Germinal center (tissue), 1 donor: ENCODE data around the gene SYF2.

ENCODE experiments used
- DNase-seq: peaks from one replicate; pipeline ENCODE4 v3.0.0; 2012; ENCODE audit warnings: mixed read lengths, low spot score

SYF2 gene

DNA sequence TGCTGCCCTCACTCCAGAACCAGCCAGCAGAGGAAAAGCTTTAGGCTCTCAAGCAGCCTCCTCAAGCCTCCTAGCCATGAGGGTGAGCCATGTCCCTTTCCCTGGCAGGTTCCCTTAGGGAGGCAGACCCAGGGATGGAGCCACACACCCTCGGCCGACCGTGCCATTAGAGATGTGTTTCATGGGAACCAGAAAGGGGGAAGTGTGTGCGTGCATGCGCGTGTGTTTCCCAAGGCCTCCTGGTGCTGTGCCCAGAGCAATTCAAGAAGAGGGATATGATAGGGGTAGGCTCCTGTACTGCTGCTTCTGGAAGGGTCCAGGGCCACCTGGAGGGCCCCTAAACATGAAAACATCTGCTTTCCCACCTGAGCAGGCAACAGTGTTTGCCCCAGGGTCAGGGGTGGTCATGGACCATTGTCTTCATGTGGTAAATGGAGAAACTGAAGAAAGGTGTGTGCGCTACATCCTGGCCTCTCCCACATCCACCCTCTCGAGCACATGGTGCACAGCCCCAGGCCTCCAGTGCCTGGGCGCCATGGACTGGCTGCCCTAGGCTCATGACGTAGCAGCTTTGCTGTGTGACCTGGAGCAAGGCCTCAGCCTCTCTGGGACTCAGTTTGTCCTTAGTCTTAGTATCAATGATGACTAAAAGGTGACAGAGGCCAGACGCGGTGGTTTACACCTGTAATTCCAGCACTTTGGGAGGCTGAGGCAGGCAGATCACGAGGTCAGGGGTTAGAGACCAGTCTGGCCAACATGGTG, 48.1 kb downstream of the SYF2 start:
- DNase-seq = no peak

DNA sequence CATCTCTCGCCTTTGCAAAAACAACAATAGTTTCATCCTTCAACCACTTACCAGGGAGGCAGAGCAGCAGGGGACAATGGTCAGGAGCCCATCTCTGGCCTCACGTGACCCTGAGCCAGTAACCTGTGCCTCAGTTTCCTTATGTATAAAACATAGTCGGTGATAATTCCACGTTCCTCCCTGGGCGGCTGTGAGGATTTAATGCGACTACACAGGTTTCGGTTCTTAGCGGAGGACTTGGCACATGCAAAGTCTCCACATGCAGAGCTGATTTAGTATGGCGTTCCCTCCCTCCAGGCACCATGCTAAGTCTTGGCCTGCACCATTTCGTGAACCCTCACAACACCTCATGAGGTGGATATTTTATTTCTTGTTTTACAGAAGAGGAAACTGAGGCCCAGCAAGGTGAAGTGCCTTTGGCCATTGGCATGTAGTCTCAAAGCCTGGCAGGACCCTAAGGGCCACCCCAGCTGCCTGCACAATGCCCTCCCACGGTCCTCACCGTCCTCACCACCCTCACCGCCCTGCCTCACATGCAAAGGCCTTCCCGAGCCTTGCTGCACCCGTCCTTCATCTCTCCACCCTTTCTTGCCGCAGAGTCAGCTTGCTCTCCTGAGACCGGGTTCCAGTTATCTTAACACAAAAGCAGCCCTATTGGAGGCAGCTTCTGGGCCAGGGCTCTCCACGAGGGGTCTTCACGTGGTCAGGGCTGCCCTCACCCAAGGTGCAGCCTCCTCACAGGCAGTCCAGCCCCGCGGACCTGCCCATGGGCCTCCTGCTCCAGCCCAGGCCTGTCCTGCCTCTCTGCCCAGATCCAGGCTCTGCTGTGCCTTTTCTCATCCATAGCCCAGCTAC, 48.9 kb downstream of the SYF2 start:
- no peak for DNase-seq

DNA sequence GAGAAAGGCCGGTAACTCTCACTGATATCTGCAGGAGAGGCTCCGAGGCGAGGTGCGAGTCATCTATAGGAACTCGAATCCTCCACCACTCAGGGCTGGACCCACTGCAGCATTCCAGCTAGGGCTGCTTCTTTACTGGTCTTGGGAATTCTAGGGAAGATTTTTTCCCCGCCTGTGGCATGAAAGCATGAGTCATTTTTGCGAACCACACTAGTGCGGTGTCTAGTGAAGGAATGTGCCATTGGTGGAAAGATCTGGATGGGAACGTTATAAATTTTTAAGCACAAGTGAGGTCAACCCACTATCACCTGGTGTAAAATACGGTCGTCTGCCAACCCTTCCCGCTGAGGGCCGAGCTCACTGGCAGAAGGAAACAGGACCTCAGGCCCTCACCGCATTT, 49.7 kb downstream of the SYF2 start:
- DNase-seq = no peak

DNA sequence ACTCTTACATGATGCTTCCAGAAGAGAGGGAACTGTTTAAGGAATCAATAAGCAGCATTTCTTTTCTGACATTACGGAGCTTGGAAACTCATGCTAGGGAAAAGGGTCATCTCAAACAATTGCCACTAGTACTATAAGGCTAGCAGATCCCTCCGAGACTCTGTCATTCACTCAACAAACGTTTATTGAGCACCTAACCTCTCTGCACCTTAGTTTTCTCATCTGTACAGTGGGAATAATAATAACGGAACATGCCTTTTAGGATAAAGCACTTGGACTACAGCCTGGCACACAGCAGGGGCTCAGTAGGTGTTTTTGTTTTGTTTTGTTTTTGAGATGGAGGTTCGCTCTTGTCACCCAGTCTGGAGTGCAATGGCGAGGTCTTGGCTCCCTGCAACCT, 51.3 kb downstream of the SYF2 start:
- DNase-seq = no peak

DNA sequence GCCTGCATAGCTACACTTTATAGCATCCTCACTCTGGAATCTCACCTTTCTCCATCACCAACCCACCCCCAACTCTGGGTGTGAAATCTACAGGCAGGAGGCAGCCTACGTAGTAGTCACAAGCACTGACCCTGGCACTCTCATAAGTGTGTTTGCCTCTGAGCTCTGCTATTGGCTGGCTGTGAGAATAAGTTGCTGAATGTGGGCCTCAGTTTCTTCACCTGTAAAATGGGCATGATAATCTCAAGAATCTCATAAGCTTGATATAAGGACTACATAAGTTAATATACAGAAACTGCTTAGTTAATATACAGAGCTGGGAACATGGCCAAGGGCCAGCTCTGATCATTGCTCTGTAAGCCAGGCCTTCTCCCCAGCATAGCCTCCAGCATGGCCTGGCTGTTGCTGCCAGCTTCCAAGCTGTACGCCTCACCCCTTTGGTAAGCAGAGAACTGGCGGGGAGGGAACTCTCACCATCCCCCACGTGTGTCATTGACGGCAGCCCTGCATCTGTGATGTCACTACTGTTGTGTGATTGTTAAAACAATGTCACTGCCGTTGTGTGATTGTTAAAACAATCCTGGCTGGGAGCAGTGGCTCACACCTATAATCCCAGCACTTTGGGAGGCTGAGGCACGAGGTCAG, 53.3 kb downstream of the SYF2 start:
- no peak for DNase-seq

DNA sequence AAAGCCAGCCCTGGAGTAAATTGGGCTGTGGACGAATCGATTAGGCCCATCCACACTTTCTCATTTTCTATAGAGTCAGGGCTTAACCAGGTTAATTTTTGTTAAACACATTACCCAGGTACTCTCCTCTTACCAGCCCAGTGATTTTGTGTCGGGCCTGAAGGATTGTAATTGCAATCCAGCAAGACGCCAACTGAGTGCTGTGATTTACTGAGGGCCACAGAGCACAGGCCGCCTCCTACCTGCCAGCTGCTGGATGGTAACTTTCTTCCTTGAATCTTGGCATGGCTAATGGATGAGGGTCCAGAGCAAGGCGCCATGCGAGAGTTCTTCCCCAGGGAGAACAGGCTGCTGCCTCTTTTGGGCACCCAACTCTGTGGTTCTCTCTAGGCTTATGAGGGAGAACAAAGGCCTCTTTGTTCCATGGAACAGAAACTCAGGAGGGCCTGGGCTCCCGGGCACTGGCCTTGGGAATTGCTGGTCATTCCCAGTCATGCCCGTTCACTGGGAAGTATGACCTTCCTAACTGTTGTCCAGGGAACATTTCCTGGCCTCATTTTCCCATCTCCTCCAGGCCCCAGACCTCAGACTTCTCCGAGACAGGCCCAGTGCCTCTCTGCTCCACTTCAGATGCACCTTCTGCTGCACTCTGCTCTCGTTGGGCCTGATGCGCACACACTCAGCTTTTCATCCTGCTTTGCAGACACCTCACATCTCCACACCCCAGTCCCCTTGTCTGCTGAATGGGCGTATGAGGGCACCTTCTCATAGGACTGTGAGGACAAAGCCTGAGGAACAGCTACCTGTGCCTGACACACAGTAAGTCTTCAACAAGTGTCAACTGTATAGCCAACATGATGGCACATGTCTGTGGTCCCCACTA, 57.3 kb downstream of the SYF2 start:
- no peak for DNase-seq

DNA sequence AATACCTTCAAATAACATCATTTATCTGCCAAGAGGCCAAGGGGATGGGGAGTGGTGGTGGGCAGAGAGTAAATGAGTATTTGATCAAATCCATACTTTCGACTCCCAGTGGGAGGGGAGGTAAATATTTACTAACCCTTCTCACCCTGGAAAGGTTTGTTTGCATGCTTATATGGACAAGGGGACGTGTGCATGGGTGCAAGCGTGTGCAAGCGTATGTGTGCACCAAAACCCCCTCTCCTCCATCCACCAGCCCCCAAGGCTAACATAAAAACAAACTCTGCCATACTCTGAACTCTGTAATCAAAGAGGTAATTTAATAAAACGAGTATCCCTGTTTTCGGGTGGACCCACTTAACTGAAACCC, 58.0 kb downstream of the SYF2 start:
- no peak for DNase-seq

- no peak for DNase-seq
Observed at GRCh38 chr1:25173809-25174340, 58.4 kb downstream of the SYF2 start.
